H1 (cell line): ENCODE data around the gene OMP. TPM values are rescaled to one million over a fixed set of nuclear protein-coding genes. Genes with fewer than 3 reads are reported as not detected.

Experiments
- polyA plus RNA-seq, 7 experiments: library from polyadenylated mRNA; depleted of rRNA in 3 of 7; stranded (reverse) in 5 of 7; unstranded in 2 of 7; fragments of >200 nt in 5 of 7; fragments of 200-250 nt in 2 of 7; gene quantifications; 1 replicate in 5 of 7; 2 replicates in 1 of 7; 4 replicates in 1 of 7; pipeline versions ENCODE4 v1.2.1 to v1.2.3, GENCODE V29; 2011 to 2013; ENCODE audit warnings: missing spikeins in 2 of 7, mixed read lengths in 2 of 7
- total RNA-seq: library from RNA; stranded (reverse); fragmentation: NEBNext Ultra II Directional; extraction: Animal tissue kit (Norgen Biotek cat#: 25700); gene quantifications from 2 replicates; pipeline ENCODE4 v1.2.1, GENCODE V29; 2021
- TF ChIP-seq, protein P1 (sequence below): fragments of 300-600 bp; sonication (generic); IDR thresholded peaks from 2 replicates; pipeline ENCODE4 v1.7.1; 2012; ENCODE audit warnings: low read length, moderate library complexity, mild to moderate bottlenecking, inconsistent platforms; ENCODE audit not compliant: insufficient replicate concordance

Gene OMP
- total and polyA plus RNA-seq, 2 of the 8 experiments (the other 6 are each of a cell fraction or from before 2014, with no cell fraction given): not detected

DNA sequence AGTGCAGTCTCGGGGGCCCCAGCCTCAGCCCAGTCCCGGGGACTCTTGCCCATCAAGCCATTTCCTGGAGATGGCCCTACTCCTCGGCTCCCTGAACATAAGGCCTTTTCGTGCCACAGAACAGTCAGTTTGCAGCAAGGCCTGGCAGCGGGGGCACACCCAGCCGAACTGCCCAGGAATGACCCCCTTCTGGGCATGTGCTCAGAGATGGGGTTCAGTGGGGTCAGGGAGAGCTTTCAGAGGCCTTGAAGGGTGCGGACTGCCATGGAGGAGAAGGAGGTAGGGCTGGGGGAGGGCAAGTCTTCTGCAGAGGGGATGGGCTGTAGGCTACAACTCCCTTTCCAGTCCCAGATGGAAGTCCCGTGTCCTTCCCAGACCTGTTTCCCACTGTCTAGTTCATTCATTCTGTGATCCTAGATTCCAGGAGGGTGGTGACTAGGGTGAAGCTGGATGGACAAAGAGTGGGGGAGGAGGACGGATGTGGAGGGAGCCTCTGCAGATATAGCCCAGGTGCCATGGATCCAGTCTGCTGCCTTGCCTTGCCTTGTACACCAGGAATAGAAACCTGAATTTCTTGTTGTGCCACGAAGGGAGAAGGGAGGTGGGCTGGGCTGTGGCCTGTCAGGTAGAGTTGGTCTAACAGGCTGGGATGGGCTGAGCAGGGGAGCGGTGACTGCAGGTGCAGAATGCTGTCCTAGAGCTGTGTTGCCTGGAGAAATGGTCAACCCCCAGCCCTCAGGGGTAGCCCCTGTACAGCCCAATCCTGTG lies 14.2 kb upstream of the OMP start (continued):
- TF ChIP-seq, protein P1, sequence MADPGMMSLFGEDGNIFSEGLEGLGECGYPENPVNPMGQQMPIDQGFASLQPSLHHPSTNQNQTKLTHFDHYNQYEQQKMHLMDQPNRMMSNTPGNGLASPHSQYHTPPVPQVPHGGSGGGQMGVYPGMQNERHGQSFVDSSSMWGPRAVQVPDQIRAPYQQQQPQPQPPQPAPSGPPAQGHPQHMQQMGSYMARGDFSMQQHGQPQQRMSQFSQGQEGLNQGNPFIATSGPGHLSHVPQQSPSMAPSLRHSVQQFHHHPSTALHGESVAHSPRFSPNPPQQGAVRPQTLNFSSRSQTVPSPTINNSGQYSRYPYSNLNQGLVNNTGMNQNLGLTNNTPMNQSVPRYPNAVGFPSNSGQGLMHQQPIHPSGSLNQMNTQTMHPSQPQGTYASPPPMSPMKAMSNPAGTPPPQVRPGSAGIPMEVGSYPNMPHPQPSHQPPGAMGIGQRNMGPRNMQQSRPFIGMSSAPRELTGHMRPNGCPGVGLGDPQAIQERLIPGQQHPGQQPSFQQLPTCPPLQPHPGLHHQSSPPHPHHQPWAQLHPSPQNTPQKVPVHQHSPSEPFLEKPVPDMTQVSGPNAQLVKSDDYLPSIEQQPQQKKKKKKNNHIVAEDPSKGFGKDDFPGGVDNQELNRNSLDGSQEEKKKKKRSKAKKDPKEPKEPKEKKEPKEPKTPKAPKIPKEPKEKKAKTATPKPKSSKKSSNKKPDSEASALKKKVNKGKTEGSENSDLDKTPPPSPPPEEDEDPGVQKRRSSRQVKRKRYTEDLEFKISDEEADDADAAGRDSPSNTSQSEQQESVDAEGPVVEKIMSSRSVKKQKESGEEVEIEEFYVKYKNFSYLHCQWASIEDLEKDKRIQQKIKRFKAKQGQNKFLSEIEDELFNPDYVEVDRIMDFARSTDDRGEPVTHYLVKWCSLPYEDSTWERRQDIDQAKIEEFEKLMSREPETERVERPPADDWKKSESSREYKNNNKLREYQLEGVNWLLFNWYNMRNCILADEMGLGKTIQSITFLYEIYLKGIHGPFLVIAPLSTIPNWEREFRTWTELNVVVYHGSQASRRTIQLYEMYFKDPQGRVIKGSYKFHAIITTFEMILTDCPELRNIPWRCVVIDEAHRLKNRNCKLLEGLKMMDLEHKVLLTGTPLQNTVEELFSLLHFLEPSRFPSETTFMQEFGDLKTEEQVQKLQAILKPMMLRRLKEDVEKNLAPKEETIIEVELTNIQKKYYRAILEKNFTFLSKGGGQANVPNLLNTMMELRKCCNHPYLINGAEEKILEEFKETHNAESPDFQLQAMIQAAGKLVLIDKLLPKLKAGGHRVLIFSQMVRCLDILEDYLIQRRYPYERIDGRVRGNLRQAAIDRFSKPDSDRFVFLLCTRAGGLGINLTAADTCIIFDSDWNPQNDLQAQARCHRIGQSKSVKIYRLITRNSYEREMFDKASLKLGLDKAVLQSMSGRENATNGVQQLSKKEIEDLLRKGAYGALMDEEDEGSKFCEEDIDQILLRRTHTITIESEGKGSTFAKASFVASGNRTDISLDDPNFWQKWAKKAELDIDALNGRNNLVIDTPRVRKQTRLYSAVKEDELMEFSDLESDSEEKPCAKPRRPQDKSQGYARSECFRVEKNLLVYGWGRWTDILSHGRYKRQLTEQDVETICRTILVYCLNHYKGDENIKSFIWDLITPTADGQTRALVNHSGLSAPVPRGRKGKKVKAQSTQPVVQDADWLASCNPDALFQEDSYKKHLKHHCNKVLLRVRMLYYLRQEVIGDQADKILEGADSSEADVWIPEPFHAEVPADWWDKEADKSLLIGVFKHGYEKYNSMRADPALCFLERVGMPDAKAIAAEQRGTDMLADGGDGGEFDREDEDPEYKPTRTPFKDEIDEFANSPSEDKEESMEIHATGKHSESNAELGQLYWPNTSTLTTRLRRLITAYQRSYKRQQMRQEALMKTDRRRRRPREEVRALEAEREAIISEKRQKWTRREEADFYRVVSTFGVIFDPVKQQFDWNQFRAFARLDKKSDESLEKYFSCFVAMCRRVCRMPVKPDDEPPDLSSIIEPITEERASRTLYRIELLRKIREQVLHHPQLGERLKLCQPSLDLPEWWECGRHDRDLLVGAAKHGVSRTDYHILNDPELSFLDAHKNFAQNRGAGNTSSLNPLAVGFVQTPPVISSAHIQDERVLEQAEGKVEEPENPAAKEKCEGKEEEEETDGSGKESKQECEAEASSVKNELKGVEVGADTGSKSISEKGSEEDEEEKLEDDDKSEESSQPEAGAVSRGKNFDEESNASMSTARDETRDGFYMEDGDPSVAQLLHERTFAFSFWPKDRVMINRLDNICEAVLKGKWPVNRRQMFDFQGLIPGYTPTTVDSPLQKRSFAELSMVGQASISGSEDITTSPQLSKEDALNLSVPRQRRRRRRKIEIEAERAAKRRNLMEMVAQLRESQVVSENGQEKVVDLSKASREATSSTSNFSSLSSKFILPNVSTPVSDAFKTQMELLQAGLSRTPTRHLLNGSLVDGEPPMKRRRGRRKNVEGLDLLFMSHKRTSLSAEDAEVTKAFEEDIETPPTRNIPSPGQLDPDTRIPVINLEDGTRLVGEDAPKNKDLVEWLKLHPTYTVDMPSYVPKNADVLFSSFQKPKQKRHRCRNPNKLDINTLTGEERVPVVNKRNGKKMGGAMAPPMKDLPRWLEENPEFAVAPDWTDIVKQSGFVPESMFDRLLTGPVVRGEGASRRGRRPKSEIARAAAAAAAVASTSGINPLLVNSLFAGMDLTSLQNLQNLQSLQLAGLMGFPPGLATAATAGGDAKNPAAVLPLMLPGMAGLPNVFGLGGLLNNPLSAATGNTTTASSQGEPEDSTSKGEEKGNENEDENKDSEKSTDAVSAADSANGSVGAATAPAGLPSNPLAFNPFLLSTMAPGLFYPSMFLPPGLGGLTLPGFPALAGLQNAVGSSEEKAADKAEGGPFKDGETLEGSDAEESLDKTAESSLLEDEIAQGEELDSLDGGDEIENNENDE: no peak
- TF ChIP-seq, all 59 proteins: peak for 0
